HCT116 (cell line): ENCODE results near the gene NTN5. TPM values are rescaled to one million over a fixed set of nuclear protein-coding genes. Genes with fewer than 3 reads are reported as not detected.

Experiments
- ATAC-seq: fragments of 200-7000 bp; cut with Tn5 transposase; 2 replicates; pipeline ENCODE4 v1.9.1; 2020; ENCODE audit warnings: mild to moderate bottlenecking, moderate library complexity
- Bru-seq: library from RNA; stranded (reverse); fragments of 400-500 nt; gene quantifications from one replicate; lab custom pipeline; 2021; lab: Mats Ljungman, UMichigan
- BruChase-seq, 2 experiments: library from RNA; stranded (reverse); fragments of 400-500 nt; gene quantifications; one replicate each; lab custom pipeline; 2021; lab: Mats Ljungman, UMichigan
- BruUV-seq: library from RNA; stranded (reverse); fragments of 400-500 nt; replicated peaks from 2 replicates; lab custom pipeline; 2021; lab: Mats Ljungman, UMichigan
- CTCF ChIA-PET: fragments of 300-600 bp; sonication (Branson Sonifier 250); formaldehyde crosslinking; loops from one replicate; lab custom pipeline; 2021; ENCODE audit warnings: antibody characterized with exemption; lab: Charles Lee
- POLR2A ChIA-PET: fragments of 300-600, 350-600 bp; sonication (Branson Sonifier 250); formaldehyde crosslinking; loops from one replicate; lab custom pipeline; 2021; ENCODE audit warnings: antibody characterized with exemption; lab: Charles Lee
- RAD21 ChIA-PET, 2 experiments: fragments of 300-600 bp; sonication (Branson Sonifier 250); formaldehyde crosslinking; loops; one replicate each; lab custom pipeline; 2023; ENCODE audit warnings: low total read pairs in 2 of 2; ENCODE audit not compliant: uncharacterized antibody in 2 of 2, unreplicated experiment in 2 of 2, low non-redundant PET in 1 of 2; lab: Charles Lee
- DNase-seq: peaks from one replicate; pipeline ENCODE4 v3.0.0-alpha.2; 2010; ENCODE audit warnings: low read depth, low spot score
- H2AFZ ChIP-seq: fragments of 200-600 bp; shearing (Covaris generic), sonication (generic); 2 replicates; pipeline ENCODE4 v1.6.1; 2017; ENCODE audit warnings: low read depth, mixed run types, mixed read lengths, antibody characterized with exemption, low read length; ENCODE audit not compliant: poor library complexity, severe bottlenecking
- H3K27ac ChIP-seq: 2 replicates; pipeline ENCODE4 v1.5.1; 2012; ENCODE audit warnings: low read depth, low read length
- H3K27me3 ChIP-seq: fragments of 200-600 bp; sonication (generic); 2 replicates; pipeline ENCODE4 v1.6.1; 2016; ENCODE audit warnings: mixed run types, low read length, mixed read lengths; ENCODE audit not compliant: insufficient read depth
- H3K36me3 ChIP-seq, 2 experiments: fragments of 200-500 bp in 1 of 2; fragments of 200-600 bp in 1 of 2; sonication (Bioruptor generic) in 1 of 2; sonication (generic) in 1 of 2; 2 replicates each; pipeline versions ENCODE4 v1.5.1 to v1.6.1; 2014 to 2016; ENCODE audit warnings: low read length in 2 of 2, inconsistent platforms in 1 of 2, mixed read lengths in 1 of 2, mixed run types in 1 of 2; ENCODE audit not compliant: insufficient read depth in 2 of 2, control insufficient read depth in 1 of 2
- H3K4me1 ChIP-seq, 2 experiments: fragments of 200-600 bp in 1 of 2; sonication (generic) in 1 of 2; 2 replicates each; pipeline versions ENCODE4 v1.5.1 to v1.6.1; 2012 to 2017; ENCODE audit warnings: low read length in 2 of 2, inconsistent platforms in 1 of 2, mild to moderate bottlenecking in 1 of 2, mixed read lengths in 1 of 2, mixed run types in 1 of 2, moderate library complexity in 1 of 2; ENCODE audit not compliant: insufficient read depth in 2 of 2, control insufficient read depth in 1 of 2
- H3K4me2 ChIP-seq: fragments of 200-600 bp; sonication (generic); 2 replicates; pipeline ENCODE4 v1.6.1; 2017; ENCODE audit warnings: mixed run types, low read length, mixed read lengths
- H3K4me3 ChIP-seq, 2 experiments: fragments of 200-600 bp in 1 of 2; sonication (generic) in 1 of 2; replicated peaks in 1 of 2; 2 replicates each; pipeline ENCODE4 v1.5.1; 2011 to 2016; ENCODE audit warnings: low read length in 2 of 2, control low read depth in 1 of 2, low read depth in 1 of 2, mild to moderate bottlenecking in 1 of 2, mixed read lengths in 1 of 2, mixed run types in 1 of 2
- H3K79me2 ChIP-seq: fragments of 200-600 bp; sonication (generic); 2 replicates; pipeline ENCODE4 v1.6.1; 2017; ENCODE audit warnings: mild to moderate bottlenecking, mixed run types, low read length, moderate library complexity, mixed read lengths; ENCODE audit not compliant: insufficient read depth
- H3K9ac ChIP-seq: fragments of 200-600 bp; sonication (generic); 2 replicates; pipeline ENCODE4 v1.6.1; 2016; ENCODE audit warnings: low read length, mixed read lengths
- H3K9me2 ChIP-seq: fragments of 200-600 bp; sonication (generic), shearing (Covaris generic); 2 replicates; pipeline ENCODE4 v1.6.1; 2017; ENCODE audit warnings: mixed run types, mild to moderate bottlenecking, moderate library complexity; ENCODE audit not compliant: insufficient read depth
- H3K9me3 ChIP-seq, 2 experiments: fragments of 200-500 bp in 1 of 2; fragments of 200-600 bp in 1 of 2; sonication (Bioruptor generic) in 1 of 2; sonication (generic) in 1 of 2; 2 replicates each; pipeline ENCODE4 v1.6.1; 2014 to 2017; ENCODE audit warnings: low read length in 2 of 2, mixed read lengths in 2 of 2, inconsistent platforms in 1 of 2, low read depth in 1 of 2, mild to moderate bottlenecking in 1 of 2, mixed run types in 1 of 2, moderate library complexity in 1 of 2; ENCODE audit not compliant: control insufficient read depth in 1 of 2, insufficient read depth in 1 of 2
- H4K20me1 ChIP-seq: fragments of 200-600 bp; sonication (generic), shearing (Covaris generic); 2 replicates; pipeline ENCODE4 v1.6.1; 2017; ENCODE audit warnings: mixed run types, mild to moderate bottlenecking, moderate library complexity; ENCODE audit not compliant: insufficient read depth
- CTCF ChIP-seq, 3 experiments: fragments of 200-600 bp in 1 of 3; sonication (generic) in 1 of 3; IDR thresholded peaks in 2 of 3; conservative IDR thresholded peaks in 1 of 3; 2 replicates each; pipeline ENCODE4 v1.5.1; 2012 to 2017; ENCODE audit warnings: low read depth in 2 of 3, low read length in 2 of 3, antibody characterized with exemption in 1 of 3, borderline replicate concordance in 1 of 3, control low read depth in 1 of 3, mild to moderate bottlenecking in 1 of 3, mixed read lengths in 1 of 3, mixed run types in 1 of 3, moderate library complexity in 1 of 3; ENCODE audit not compliant: insufficient read depth in 1 of 3
- EGR1 ChIP-seq: IDR thresholded peaks from 2 replicates; pipeline ENCODE4 v1.6.1; 2012; ENCODE audit warnings: low read depth
- ELF1 ChIP-seq: IDR thresholded peaks from 2 replicates; pipeline ENCODE4 v1.6.1; 2012; ENCODE audit warnings: low read depth, borderline replicate concordance
- EZH2 ChIP-seq: fragments of 200-600 bp; sonication (generic); IDR thresholded peaks from 2 replicates; pipeline ENCODE4 v1.6.1; 2017; ENCODE audit warnings: antibody characterized with exemption, mixed run types
- EZH2phosphoT487 ChIP-seq: fragments of 200-600 bp; IDR thresholded peaks from 2 replicates; pipeline ENCODE4 v1.6.1; 2018; ENCODE audit warnings: antibody characterized with exemption, borderline replicate concordance
- FOSL1 ChIP-seq: IDR thresholded peaks from 2 replicates; pipeline ENCODE4 v1.6.1; 2012; ENCODE audit warnings: low read depth
- JUND ChIP-seq: IDR thresholded peaks from 2 replicates; pipeline ENCODE4 v1.6.1; 2012
- POLR2A ChIP-seq: IDR thresholded peaks from 2 replicates; pipeline ENCODE4 v1.7.0; 2011; ENCODE audit warnings: borderline replicate concordance; ENCODE audit not compliant: insufficient read depth, insufficient read length; ENCODE audit errors: extremely low read depth
- POLR2AphosphoS5 ChIP-seq: IDR thresholded peaks from 2 replicates; pipeline ENCODE4 v1.6.1; 2011; ENCODE audit warnings: mild to moderate bottlenecking, low read depth, low read length, moderate library complexity
- RAD21 ChIP-seq: IDR thresholded peaks from 2 replicates; pipeline ENCODE4 v1.6.1; 2012; ENCODE audit warnings: low read depth, mild to moderate bottlenecking
- REST ChIP-seq: IDR thresholded peaks from 2 replicates; pipeline ENCODE4 v1.6.1; 2012; ENCODE audit warnings: low read depth
- SIN3A ChIP-seq: IDR thresholded peaks from 2 replicates; pipeline ENCODE4 v1.6.1; 2012; ENCODE audit warnings: low read depth
- SRF ChIP-seq: IDR thresholded peaks from 2 replicates; pipeline ENCODE4 v1.6.1; 2012; ENCODE audit warnings: low read depth
- TCF7L2 ChIP-seq: IDR thresholded peaks from 2 replicates; pipeline ENCODE4 v1.7.0; 2011; ENCODE audit warnings: borderline replicate concordance, inconsistent platforms; ENCODE audit not compliant: insufficient read depth, insufficient read length; ENCODE audit errors: extremely low read depth
- YY1 ChIP-seq: IDR thresholded peaks from 2 replicates; pipeline ENCODE4 v1.6.1; 2011; ENCODE audit warnings: low read length, low read depth, moderate library complexity, mild to moderate bottlenecking; ENCODE audit not compliant: insufficient replicate concordance; ENCODE audit errors: extremely low read depth
- ZFX ChIP-seq: fragments of 450-650 bp; IDR thresholded peaks from 2 replicates; pipeline ENCODE4 v1.6.1; 2017
- ZNF274 ChIP-seq: fragments of 200-500 bp; sonication (Bioruptor generic); IDR thresholded peaks from 2 replicates; pipeline ENCODE4 v1.6.1; 2014; ENCODE audit warnings: mild to moderate bottlenecking, low read depth, low read length, inconsistent platforms
- intact Hi-C: fragments of 100-400 bp; cut with micrococcal nuclease; formaldehyde crosslinking; loops from 2 replicates; pipeline ENCODE4 v1.10.0; 2022
- long read RNA-seq: library from polyadenylated mRNA; unstranded; transcript quantifications from one replicate; pipeline ENCODE4 v2.0.0, GENCODE V29; 2021; ENCODE audit not compliant: unreplicated experiment
- polyA plus RNA-seq: library from polyadenylated mRNA; unstranded; fragments of >200 nt; gene quantifications from 2 replicates; pipeline ENCODE4 v1.2.1, GENCODE V29; 2012; ENCODE audit warnings: missing spikeins
- total RNA-seq: library from RNA; stranded (reverse); gene quantifications from one replicate; pipeline ENCODE4 v1.2.1, GENCODE V29; 2021; ENCODE audit not compliant: unreplicated experiment
- TF ChIP-seq, protein P1 (sequence below): IDR thresholded peaks from 2 replicates; pipeline ENCODE4 v1.6.1; 2012
- TF ChIP-seq, protein P2 (sequence below): IDR thresholded peaks from 2 replicates; pipeline ENCODE4 v1.6.1; 2012

NTN5 gene, protein sequence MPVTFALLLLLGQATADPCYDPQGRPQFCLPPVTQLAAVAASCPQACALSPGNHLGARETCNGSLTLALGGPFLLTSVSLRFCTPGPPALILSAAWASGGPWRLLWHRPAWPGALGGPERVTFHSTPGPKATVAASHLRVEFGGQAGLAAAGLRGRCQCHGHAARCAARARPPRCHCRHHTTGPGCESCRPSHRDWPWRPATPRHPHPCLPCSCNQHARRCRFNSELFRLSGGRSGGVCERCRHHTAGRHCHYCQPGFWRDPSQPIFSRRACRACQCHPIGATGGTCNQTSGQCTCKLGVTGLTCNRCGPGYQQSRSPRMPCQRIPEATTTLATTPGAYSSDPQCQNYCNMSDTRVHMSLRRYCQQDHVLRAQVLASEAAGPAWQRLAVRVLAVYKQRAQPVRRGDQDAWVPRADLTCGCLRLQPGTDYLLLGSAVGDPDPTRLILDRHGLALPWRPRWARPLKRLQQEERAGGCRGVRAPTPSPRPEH
- total RNA-seq (3.1 TPM), Bru-seq, nascent RNA (percentile 53 among the genes with signal in this experiment), BruChase-seq, experiment 1, labeled RNA remaining after a 6-hour chase (percentile 70 among the genes with signal in this experiment), BruChase-seq, experiment 2, labeled RNA remaining after a 2-hour chase (percentile 60 among the genes with signal in this experiment)
- 1.4 and 1.6 TPM in 2 replicates for polyA plus RNA-seq
- long read RNA-seq, partial matches to known transcripts, result 0 of 4 reads
- long read RNA-seq, other reads (novel, unspliced or antisense), result 4 of 4 reads

DNA sequence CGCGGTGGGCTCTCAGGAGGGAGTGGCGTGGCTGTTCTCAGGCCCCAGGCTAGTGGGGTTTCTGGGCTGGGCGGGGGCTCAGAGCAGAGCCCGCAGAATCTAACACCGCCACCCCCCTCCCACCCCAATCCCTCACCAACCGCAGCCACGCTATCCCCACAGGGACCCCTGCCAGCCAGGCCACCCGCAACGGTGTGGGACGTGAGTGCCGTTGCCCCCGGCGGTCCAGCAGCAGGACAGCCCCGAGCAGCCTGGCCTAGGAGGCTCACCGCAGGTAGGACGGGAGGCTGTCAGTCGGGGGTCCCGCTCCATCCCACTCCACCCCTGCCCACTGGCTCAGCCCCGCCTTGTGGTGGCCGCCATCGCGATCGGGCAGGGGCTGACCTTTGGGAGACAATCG, at the start of gene NTN5:
TSS of gene NTN5 (minus strand) at position 24 of the 400 bp plus-strand sequence. CDS start 2,031 bp downstream, outside the sequence.
- TF ChIP-seq FOSL1, result no peak
- TF ChIP-seq, protein P1, sequence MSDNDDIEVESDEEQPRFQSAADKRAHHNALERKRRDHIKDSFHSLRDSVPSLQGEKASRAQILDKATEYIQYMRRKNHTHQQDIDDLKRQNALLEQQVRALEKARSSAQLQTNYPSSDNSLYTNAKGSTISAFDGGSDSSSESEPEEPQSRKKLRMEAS, result no peak
- TF ChIP-seq, protein P2, sequence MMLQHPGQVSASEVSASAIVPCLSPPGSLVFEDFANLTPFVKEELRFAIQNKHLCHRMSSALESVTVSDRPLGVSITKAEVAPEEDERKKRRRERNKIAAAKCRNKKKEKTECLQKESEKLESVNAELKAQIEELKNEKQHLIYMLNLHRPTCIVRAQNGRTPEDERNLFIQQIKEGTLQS, result no peak
- no peak for TF ChIP-seq ZFX
- TF ChIP-seq SIN3A, result no peak
- no peak for TF ChIP-seq YY1
- TF ChIP-seq EZH2phosphoT487, result no peak
- TF ChIP-seq EGR1, result no peak
- no peak for TF ChIP-seq RAD21
- no peak for TF ChIP-seq ELF1
- TF ChIP-seq POLR2A, result no peak
- TF ChIP-seq REST, result no peak
- no peak for TF ChIP-seq SRF
- TF ChIP-seq JUND, result no peak
- no peak for TF ChIP-seq CTCF (IDR thresholded peaks at IDR 0.05 in 2 of 3, conservative IDR thresholded peaks at IDR 0.05 in 1 of 3; ENCODE audit: borderline replicate concordance in 1 of 3, insufficient read depth in 1 of 3, low read depth in 2 of 3, low read length in 2 of 3)
- no peak for TF ChIP-seq POLR2AphosphoS5
- TF ChIP-seq TCF7L2, result no peak
- no peak for TF ChIP-seq EZH2
- TF ChIP-seq ZNF274, result no peak
- POLR2A ChIA-PET, result no interaction called here
- no peaks in the 10 kb centered on the region for H4K20me1 ChIP-seq
- H3K9ac ChIP-seq, result no peak within 1 kb of the TSS
- intact Hi-C loops, result no loop called here
- RAD21 ChIA-PET, result no interaction called here
- CTCF ChIA-PET, result no interaction called here
- H3K9me3 ChIP-seq, result no peaks in the 10 kb centered on the region
- no peak within 1 kb of the TSS for H2AFZ ChIP-seq
- no TSS peak for BruUV-seq
- no peak within 1 kb of the TSS for H3K4me2 ChIP-seq
- H3K36me3 ChIP-seq, result no peaks in the 10 kb centered on the region
- no peak for DNase-seq
- no peak for ATAC-seq
- H3K27me3 ChIP-seq, result no peaks in the 10 kb centered on the region
- H3K4me3 ChIP-seq, result no peak within 1 kb of the TSS
- no peak within 1 kb of the TSS for H3K27ac ChIP-seq
- H3K4me1 ChIP-seq, result peaks cover 4 to 15% of the 10 kb centered on the region in 2 experiments
- no peaks in the 10 kb centered on the region for H3K9me2 ChIP-seq
- H3K79me2 ChIP-seq, result no peaks in the 10 kb centered on the region
